CD4-positive, CD25-positive, alpha-beta regulatory T cell (primary cell): ENCODE results near the gene EXOC4. TPM values are rescaled to one million over a fixed set of nuclear protein-coding genes. Genes with fewer than 3 reads are reported as not detected.

Experiments
- ATAC-seq, 2 donors: fragments of 150-1000 bp; cut with Tn5 transposase; one replicate each; pipeline ENCODE4 v1.10.0; 2021; ENCODE audit warnings: low read depth in 2 of 2, moderate number of reproducible peaks in 2 of 2, moderate library complexity in 1 of 2
- DNase-seq, 3 donors: peaks; one replicate each; pipeline versions ENCODE4 v3.0.0 to v3.0.0-alpha.2; 2012 to 2022; ENCODE audit warnings: mixed read lengths in 1 of 3
- H3K27ac ChIP-seq: one replicate; pipeline ENCODE4 v1.7.0; 2013; ENCODE audit warnings: mild to moderate bottlenecking, low read length; ENCODE audit not compliant: insufficient read depth, poor library complexity, severe bottlenecking
- H3K27me3 ChIP-seq: one replicate; pipeline ENCODE4 v1.7.0; 2013; ENCODE audit warnings: low read length; ENCODE audit not compliant: control insufficient read depth, insufficient read depth
- H3K36me3 ChIP-seq: one replicate; pipeline ENCODE4 v1.7.0; 2013; ENCODE audit warnings: mild to moderate bottlenecking, low read length, moderate library complexity; ENCODE audit not compliant: control insufficient read depth, insufficient read depth
- H3K4me1 ChIP-seq: 2 replicates; pipeline ENCODE4 v1.7.0; 2013; ENCODE audit warnings: mild to moderate bottlenecking, low read length; ENCODE audit not compliant: insufficient read depth, control insufficient read depth, poor library complexity, severe bottlenecking
- H3K4me3 ChIP-seq: one replicate; pipeline ENCODE4 v1.7.0; 2013; ENCODE audit warnings: low read depth, mild to moderate bottlenecking, low read length, moderate library complexity
- H3K9me3 ChIP-seq, 2 experiments: 1 replicate in 1 of 2; 2 replicates in 1 of 2; pipeline ENCODE4 v1.7.0; 2013; ENCODE audit warnings: low read length in 2 of 2, mild to moderate bottlenecking in 1 of 2, moderate library complexity in 1 of 2; ENCODE audit not compliant: control insufficient read depth in 2 of 2
- H3K27ac Mint-ChIP-seq, 3 donors: one replicate each; pipeline ENCODE4 v1.8.0; 2020 to 2022; ENCODE audit warnings: mild to moderate bottlenecking in 3 of 3, mixed read lengths in 3 of 3, moderate library complexity in 2 of 3
- H3K27me3 Mint-ChIP-seq: one replicate; pipeline ENCODE4 v1.8.0; 2022; ENCODE audit warnings: mild to moderate bottlenecking, mixed read lengths
- H3K36me3 Mint-ChIP-seq: one replicate; pipeline ENCODE4 v1.8.0; 2020; ENCODE audit warnings: mixed read lengths
- H3K4me1 Mint-ChIP-seq, 4 donors: one replicate each; pipeline ENCODE4 v1.8.0; 2020 to 2022; ENCODE audit warnings: mixed read lengths in 4 of 4, mild to moderate bottlenecking in 1 of 4
- H3K4me3 Mint-ChIP-seq, 4 donors: one replicate each; pipeline ENCODE4 v1.8.0; 2020 to 2022; ENCODE audit warnings: mild to moderate bottlenecking in 4 of 4, mixed read lengths in 4 of 4, moderate library complexity in 3 of 4
- H3K9me3 Mint-ChIP-seq, 7 donors: one replicate each; pipeline ENCODE4 v1.8.0; 2020 to 2022; ENCODE audit warnings: mixed read lengths in 7 of 7, mild to moderate bottlenecking in 3 of 7, moderate library complexity in 2 of 7
- polyA plus RNA-seq, 4 donors: library from polyadenylated mRNA; unstranded; fragments of 300-500 nt; fragmentation: Illumina TruSeq; gene quantifications; one replicate each; pipeline ENCODE4 v1.2.3, GENCODE V29; 2021
- total RNA-seq: library from RNA; stranded (reverse); gene quantifications from one replicate; pipeline ENCODE4 v1.2.3, GENCODE V29; 2022

The EXOC4 gene
- total and polyA plus RNA-seq, 5 donors from 2014 or later = 39.1 to 118 (median 52.2) TPM

DNA sequence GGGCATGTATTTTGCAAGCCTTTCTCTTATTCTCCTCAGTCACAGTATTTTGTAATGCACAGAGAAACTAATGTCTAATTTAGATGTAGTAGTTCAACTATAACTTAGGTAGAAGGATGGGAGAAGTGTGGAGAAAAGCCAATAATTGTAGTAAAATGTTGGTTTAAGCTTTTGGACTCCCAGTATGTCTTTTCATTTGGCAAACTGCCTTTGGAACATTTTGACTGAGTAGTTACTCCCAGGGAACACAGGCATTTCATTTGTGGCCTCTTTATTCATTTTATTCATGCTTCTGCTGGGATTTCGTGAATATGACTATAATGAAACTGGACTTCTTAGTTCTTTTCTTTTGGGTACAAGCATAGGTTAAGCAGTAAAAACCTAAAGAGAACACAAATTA, 79.0 kb downstream of the EXOC4 start:
- Mint-ChIP-seq H3K27ac (no peak overlapping the region), H3K4me1 (peaks cover 15 to 29% (median 20%) of the 10 kb centered on the region in 4 donors), H3K9me3 (peaks cover 0 to 6% (median 3%) of the 10 kb centered on the region in 7 donors), H3K36me3 (peaks cover 54% of the 10 kb centered on the region), H3K4me3 (peak overlapping the region in 1 of 4 donors; percentile 27), H3K27me3 (no peaks in the 10 kb centered on the region)
- Histone ChIP-seq H3K9me3 (no peaks in the 10 kb centered on the region), H3K27me3 (no peaks in the 10 kb centered on the region), H3K4me1 (no peaks in the 10 kb centered on the region), H3K36me3 (no peaks in the 10 kb centered on the region), H3K27ac (no peak overlapping the region), H3K4me3 (no peak overlapping the region)
- ATAC-seq (no peak), DNase-seq (no peak)

DNA sequence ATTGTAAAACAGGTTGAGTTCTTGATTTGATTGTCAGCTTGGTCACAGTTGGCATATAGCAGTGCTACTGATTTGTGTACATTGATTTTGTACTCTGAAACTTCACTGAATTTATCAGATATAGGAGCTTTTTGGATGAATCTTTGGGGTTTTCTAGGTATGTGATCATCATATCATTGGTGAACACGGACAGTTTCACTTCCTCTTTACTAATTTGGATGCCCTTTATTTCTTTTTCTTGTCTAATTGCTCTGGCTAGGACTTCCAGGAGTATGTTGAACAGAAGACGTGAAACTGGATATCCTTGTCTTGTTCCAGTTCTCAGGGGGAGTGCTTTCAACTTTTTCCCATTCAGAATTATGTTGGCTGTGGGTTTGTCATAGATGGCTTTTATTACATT, 86.9 kb downstream of the EXOC4 start:
- peaks cover 8 to 10% (median 9%) of the 10 kb centered on the region in 4 donors for H3K4me1 Mint-ChIP-seq
- ATAC-seq (no peak), DNase-seq (no peak)
- H3K27me3 ChIP-seq = no peaks in the 10 kb centered on the region
- peaks cover 21 to 26% of the 10 kb centered on the region in 2 experiments for H3K9me3 ChIP-seq
- H3K4me3 ChIP-seq = no peak overlapping the region
- H3K27ac Mint-ChIP-seq = no peak overlapping the region
- no peaks in the 10 kb centered on the region for H3K4me1 ChIP-seq
- H3K27ac ChIP-seq = no peak overlapping the region
- H3K27me3 Mint-ChIP-seq = no peaks in the 10 kb centered on the region
- peaks cover 66% of the 10 kb centered on the region for H3K36me3 Mint-ChIP-seq
- H3K36me3 ChIP-seq = peaks cover 17% of the 10 kb centered on the region
- no peak overlapping the region for H3K4me3 Mint-ChIP-seq
- H3K9me3 Mint-ChIP-seq = peaks cover 9 to 40% (median 15%) of the 10 kb centered on the region in 7 donors

DNA sequence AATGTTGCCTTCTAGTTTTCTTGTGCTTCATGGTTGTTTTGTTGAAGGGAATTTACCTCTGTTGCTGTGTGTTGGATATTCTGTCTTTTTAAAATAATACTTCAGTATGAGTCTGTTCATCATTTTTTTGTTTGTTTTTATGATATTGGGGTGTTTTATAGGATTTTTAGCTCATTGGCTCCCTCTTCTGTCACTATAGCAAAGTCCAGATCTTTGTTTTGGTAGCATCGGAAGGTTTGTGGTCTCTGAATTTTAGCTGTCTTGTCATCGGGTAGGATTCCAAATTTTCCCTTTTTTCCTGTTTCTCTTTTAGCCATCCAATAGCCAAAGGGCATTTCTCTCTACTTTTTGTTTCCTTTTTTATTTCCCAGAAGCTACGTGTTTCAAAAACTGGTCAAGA, 91.4 kb downstream of the EXOC4 start:
- Histone ChIP-seq H3K27ac (no peak overlapping the region), H3K36me3 (peaks cover 13% of the 10 kb centered on the region), H3K27me3 (no peaks in the 10 kb centered on the region), H3K4me1 (no peaks in the 10 kb centered on the region), H3K9me3 (peaks cover 18% of the 10 kb centered on the region in 2 experiments), H3K4me3 (no peak overlapping the region)
- Mint-ChIP-seq H3K36me3 (peaks cover 54% of the 10 kb centered on the region), H3K27ac (peak overlapping the region in 1 of 3 donors; percentile 7), H3K4me3 (no peak overlapping the region), H3K9me3 (peaks cover 6 to 36% (median 15%) of the 10 kb centered on the region in 7 donors), H3K4me1 (peaks cover 10 to 27% (median 14%) of the 10 kb centered on the region in 4 donors), H3K27me3 (no peaks in the 10 kb centered on the region)
- peak in 1 of 3 donors; percentile 13 for DNase-seq
- ATAC-seq = no peak

DNA sequence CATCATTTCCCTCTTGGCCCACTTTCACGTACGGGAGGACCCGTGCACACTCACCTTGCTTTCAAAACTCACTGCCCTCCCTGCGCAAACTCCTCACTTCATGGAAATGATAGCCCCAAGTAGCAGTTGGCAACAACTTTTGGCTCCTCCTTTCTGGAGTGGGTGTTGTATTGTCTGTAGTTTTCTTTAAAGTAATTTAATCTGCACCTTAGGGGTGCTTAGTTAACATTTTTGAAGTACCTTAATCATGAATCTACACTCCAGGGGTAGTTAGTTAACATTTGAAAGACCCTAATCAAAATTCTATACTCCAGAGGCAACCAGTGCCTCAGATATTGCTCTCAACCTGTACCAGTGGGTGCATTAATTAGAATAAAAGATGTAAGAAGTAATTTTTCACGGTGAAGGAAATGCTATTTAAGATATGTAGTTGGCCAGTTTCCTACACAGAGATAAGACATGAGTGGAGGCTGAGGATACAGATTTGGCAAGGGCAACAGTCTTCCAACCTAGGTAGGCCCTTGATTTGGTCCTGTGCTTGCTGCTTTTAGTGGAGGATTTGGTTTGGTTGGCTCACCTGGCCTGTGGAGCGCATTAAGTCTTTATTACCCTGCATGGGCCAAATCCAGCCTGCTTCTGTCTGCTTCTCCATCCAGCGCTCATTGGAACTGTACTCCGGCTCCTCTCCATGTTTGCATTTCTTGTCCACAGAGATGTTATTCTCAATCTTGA, 93.0 kb downstream of the EXOC4 start:
- no peak overlapping the region for H3K27ac Mint-ChIP-seq
- H3K27ac ChIP-seq = no peak overlapping the region
- no peaks in the 10 kb centered on the region for H3K4me1 ChIP-seq
- H3K36me3 ChIP-seq = peaks cover 9% of the 10 kb centered on the region
- ATAC-seq = no peak
- peaks cover 7 to 11% of the 10 kb centered on the region in 2 experiments for H3K9me3 ChIP-seq
- peaks cover 10 to 27% (median 19%) of the 10 kb centered on the region in 4 donors for H3K4me1 Mint-ChIP-seq
- H3K36me3 Mint-ChIP-seq = peaks cover 51% of the 10 kb centered on the region
- H3K27me3 Mint-ChIP-seq = no peaks in the 10 kb centered on the region
- H3K4me3 ChIP-seq = no peak overlapping the region
- H3K4me3 Mint-ChIP-seq = no peak overlapping the region
- no peak for DNase-seq
- H3K9me3 Mint-ChIP-seq = peaks cover 2 to 33% (median 14%) of the 10 kb centered on the region in 7 donors
- H3K27me3 ChIP-seq = no peaks in the 10 kb centered on the region

DNA sequence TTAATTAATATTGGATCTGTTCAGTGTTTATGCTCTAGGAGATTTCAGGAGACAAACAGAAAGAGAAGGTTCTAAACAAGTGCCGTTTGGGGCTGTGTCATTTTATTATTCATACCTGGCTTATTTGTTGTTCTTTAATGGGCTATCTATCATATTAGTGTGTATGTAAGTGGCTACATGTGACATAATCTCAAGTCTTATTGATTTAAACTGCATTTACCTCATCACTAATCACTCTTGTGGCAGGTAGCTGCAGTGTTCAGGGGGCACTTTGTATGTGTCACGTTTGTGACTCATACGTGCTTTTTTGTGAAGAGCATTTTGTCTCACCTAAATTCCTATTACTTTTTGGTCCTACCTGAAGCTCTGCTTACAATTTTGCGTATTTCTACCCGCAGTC, 95.4 kb downstream of the EXOC4 start:
- peaks cover 14 to 16% of the 10 kb centered on the region in 2 experiments for H3K9me3 ChIP-seq
- no peak overlapping the region for H3K4me3 ChIP-seq
- peaks cover 0 to 33% (median 10%) of the 10 kb centered on the region in 7 donors for H3K9me3 Mint-ChIP-seq
- H3K4me1 ChIP-seq = no peaks in the 10 kb centered on the region
- no peak overlapping the region for H3K27ac ChIP-seq
- no peak overlapping the region for H3K4me3 Mint-ChIP-seq
- H3K27ac Mint-ChIP-seq = no peak overlapping the region
- peaks cover 10 to 39% (median 32%) of the 10 kb centered on the region in 4 donors for H3K4me1 Mint-ChIP-seq
- H3K36me3 ChIP-seq = peaks cover 3% of the 10 kb centered on the region
- no peaks in the 10 kb centered on the region for H3K27me3 Mint-ChIP-seq
- ATAC-seq (no peak), DNase-seq (no peak)
- H3K27me3 ChIP-seq = no peaks in the 10 kb centered on the region
- peaks cover 34% of the 10 kb centered on the region for H3K36me3 Mint-ChIP-seq

DNA sequence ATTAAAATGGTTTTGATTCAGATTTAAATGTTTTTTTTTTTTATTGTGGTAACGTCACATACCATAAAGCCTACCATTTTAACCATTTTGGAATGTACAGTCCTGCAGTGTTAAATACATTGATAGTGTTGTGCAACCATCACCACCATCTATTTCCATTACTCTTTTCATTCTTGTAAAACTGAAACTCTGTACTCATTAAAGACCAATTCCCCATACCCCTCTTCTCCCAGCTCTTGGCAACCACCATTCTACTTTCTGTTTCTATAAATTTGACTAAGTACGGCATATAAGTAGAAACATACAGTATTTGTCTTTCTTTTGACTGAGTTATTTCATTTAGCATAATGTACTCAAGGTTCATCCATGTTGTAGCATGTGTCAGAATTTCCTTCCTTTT, 96.2 kb downstream of the EXOC4 start:
- Mint-ChIP-seq H3K27me3 (no peaks in the 10 kb centered on the region), H3K27ac (no peak overlapping the region), H3K4me3 (no peak overlapping the region), H3K36me3 (peaks cover 32% of the 10 kb centered on the region), H3K4me1 (peaks cover 7 to 38% (median 31%) of the 10 kb centered on the region in 4 donors), H3K9me3 (peaks cover 0 to 33% (median 11%) of the 10 kb centered on the region in 7 donors)
- Histone ChIP-seq H3K9me3 (peaks cover 19 to 21% of the 10 kb centered on the region in 2 experiments), H3K27me3 (no peaks in the 10 kb centered on the region), H3K27ac (no peak overlapping the region), H3K4me3 (no peak overlapping the region), H3K36me3 (peaks cover 3% of the 10 kb centered on the region), H3K4me1 (no peaks in the 10 kb centered on the region)
- DNase-seq (no peak), ATAC-seq (no peak)

DNA sequence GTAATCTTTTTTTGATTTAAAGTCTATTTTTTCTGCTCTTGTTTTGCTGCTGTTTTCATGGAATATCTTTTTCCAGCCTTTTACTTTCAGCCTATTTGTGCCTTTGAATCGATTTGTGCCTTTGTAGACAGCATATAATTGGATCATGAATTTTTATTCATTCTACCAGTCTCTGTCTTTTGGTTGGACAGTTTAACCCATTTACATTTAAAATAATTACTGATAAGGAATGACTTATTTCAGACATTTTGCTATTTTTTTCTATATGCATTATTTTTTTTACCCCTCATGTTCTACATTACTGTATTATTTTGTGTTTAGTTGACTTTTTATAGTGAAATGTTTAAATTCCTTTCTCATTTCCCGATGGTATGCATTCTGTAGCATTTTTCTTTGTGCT, 99.6 kb downstream of the EXOC4 start:
- DNase-seq (no peak), ATAC-seq (no peak)
- Mint-ChIP-seq H3K27me3 (no peaks in the 10 kb centered on the region), H3K4me1 (peaks cover 0 to 33% (median 22%) of the 10 kb centered on the region in 4 donors), H3K36me3 (peaks cover 31% of the 10 kb centered on the region), H3K9me3 (peaks cover 0 to 33% (median 11%) of the 10 kb centered on the region in 7 donors), H3K4me3 (no peak overlapping the region), H3K27ac (no peak overlapping the region)
- Histone ChIP-seq H3K4me1 (no peaks in the 10 kb centered on the region), H3K9me3 (peaks cover 19 to 21% of the 10 kb centered on the region in 2 experiments), H3K27me3 (no peaks in the 10 kb centered on the region), H3K27ac (no peak overlapping the region), H3K4me3 (no peak overlapping the region), H3K36me3 (peaks cover 8% of the 10 kb centered on the region)

DNA sequence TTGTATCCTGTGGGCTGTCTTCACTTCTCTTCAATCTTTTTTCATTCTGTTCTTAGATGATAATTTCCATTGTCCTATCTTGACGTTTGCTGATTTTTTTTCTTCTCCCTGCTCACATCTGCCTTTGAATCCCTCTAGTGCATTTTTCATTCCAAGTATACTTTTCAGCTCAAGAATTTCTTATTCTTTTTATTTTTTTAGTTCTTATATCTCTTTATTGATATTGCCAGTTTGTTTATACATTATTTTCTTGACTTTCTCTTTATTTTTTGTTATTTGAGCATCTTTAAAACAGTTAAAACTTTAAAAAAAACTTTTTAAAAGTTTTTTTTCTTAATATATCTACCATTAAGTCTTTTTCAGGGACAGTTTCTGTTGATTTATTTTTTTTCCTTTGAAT, 100.9 kb downstream of the EXOC4 start:
- DNase-seq = no peak
- ATAC-seq = no peak
- no peak overlapping the region for H3K27ac ChIP-seq
- Mint-ChIP-seq H3K4me3 (no peak overlapping the region), H3K27ac (no peak overlapping the region), H3K9me3 (peaks cover 0 to 33% (median 11%) of the 10 kb centered on the region in 7 donors), H3K27me3 (no peaks in the 10 kb centered on the region), H3K4me1 (peaks cover 4 to 35% (median 18%) of the 10 kb centered on the region in 4 donors), H3K36me3 (peaks cover 38% of the 10 kb centered on the region)
- H3K4me1 ChIP-seq = no peaks in the 10 kb centered on the region
- no peak overlapping the region for H3K4me3 ChIP-seq
- H3K27me3 ChIP-seq = no peaks in the 10 kb centered on the region
- H3K36me3 ChIP-seq = peaks cover 8% of the 10 kb centered on the region
- H3K9me3 ChIP-seq = peaks cover 19 to 21% of the 10 kb centered on the region in 2 experiments
